Adrenal gland (tissue), 5 donors: Measurements from ENCODE around the gene ZDHHC14.

Experiments used
- CTCF ChIP-seq, 6 experiments: fragments of 450-650 bp in 4 of 6; fragments of 200-600 bp in 2 of 6; sonication (generic) in 1 of 6; IDR thresholded peaks; 1 replicate in 5 of 6; 2 replicates in 1 of 6; pipeline versions ENCODE4 v1.5.1 to v1.8.0; 2016 to 2021; ENCODE audit warnings: antibody characterized with exemption in 6 of 6, mild to moderate bottlenecking in 2 of 6, moderate library complexity in 1 of 6
- POLR2A ChIP-seq, 2 donors: fragments of 450-650 bp; IDR thresholded peaks; one replicate each; pipeline ENCODE4 v1.6.1; 2017; ENCODE audit warnings: antibody characterized with exemption in 2 of 2, mild to moderate bottlenecking in 2 of 2, moderate library complexity in 1 of 2
- donor health status: DM: no; HTN: no; CAD: no.

DNA sequence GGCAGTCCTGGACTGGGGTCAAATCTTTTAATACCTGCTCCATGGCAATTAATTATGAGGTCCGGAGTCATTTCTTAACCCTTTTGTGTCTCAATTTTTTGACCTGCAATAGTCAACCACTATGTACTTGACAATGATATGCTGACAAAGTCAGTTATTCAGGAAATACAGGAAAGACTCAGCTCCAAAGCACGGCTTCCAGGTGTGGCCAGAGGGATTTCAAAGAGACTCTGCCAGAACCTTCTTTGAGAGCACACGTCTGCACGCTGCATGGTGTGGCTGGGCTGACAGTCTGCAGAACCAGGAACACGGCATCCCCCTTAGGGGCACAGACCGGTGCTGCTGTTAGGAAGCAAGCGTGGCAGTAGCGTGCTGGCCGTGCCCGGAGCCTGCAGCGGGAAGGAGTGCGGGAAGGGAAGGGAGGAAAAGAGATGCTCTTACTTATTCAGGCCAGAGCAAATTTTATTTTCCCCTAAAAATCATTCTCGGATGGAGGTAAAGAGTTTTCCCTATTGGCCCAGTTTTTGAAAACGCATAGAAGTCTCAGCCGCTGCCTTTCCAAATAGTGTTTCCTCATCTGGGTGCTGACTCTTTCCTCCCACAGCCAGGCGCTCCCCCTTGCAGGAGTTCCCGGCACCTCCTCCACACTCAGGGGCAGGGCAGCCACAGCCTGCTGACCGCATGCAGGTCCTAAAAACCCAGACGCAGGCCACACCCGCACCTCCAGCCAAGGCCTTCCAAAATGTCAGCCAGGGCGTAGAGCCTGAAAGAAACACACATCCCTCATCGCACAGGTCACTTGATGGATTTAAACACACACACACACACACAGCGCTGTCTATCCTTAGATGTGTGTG is 254.6 kb downstream of the ZDHHC14 start:
- TF ChIP-seq POLR2A (IDR thresholded peaks at IDR 0.05) (no peak), CTCF (IDR thresholded peaks at IDR 0.05) (no peak)
